ENCODE data around the gene WDTC1.
"Not testable (repeated sequence)": the region's sequence is repeated elsewhere in the genome, so short reads cannot be mapped to it uniquely, and the experiment has no call there.

Gene WDTC1

GRCh38 chr1:27255136-27255535 is 20.7 kb downstream of the WDTC1 start:
- no peak for DNase-seq

GRCh38 chr1:27257155-27257554 is 22.7 kb downstream of the WDTC1 start:
- no peak for DNase-seq

- peak; percentile 14 for DNase-seq
These were observed 24.2 kb downstream of the WDTC1 start for GRCh38 chr1:27258598-27258997.

GRCh38 chr1:27267153-27267552 is 32.7 kb downstream of the WDTC1 start:
- DNase-seq: no peak

- DNase-seq: no peak
These were observed 34.8 kb downstream of the WDTC1 start for GRCh38 chr1:27269276-27269675.

- DNase-seq: no peak
These were observed 39.8 kb downstream of the WDTC1 start for GRCh38 chr1:27274204-27274603.

GRCh38 chr1:27275696-27276095 is 41.3 kb downstream of the WDTC1 start:
- DNase-seq: no peak

- peak; percentile 93 for DNase-seq
These were observed 50.2 kb downstream of the WDTC1 start for GRCh38 chr1:27284425-27285273.

- DNase-seq: no peak
These were observed 50.8 kb downstream of the WDTC1 start for GRCh38 chr1:27285274-27285660.

- DNase-seq: not testable (repeated sequence)
These were observed 51.4 kb downstream of the WDTC1 start for GRCh38 chr1:27285821-27286220.

- DNase-seq: not testable (repeated sequence)
These were observed 54.7 kb downstream of the WDTC1 start for GRCh38 chr1:27289125-27289524.

- DNase-seq: no peak
These were observed 56.1 kb downstream of the WDTC1 start for GRCh38 chr1:27290581-27290980.

- no peak for DNase-seq
These were observed 57.7 kb downstream of the WDTC1 start for GRCh38 chr1:27292106-27292505.

- no peak for DNase-seq
These were observed 59.5 kb downstream of the WDTC1 start for GRCh38 chr1:27293915-27294314.

- DNase-seq: peak; percentile 79
These were observed 62.4 kb downstream of the WDTC1 start for GRCh38 chr1:27296773-27297291.

- DNase-seq: no peak
These were observed 63.5 kb downstream of the WDTC1 start for GRCh38 chr1:27297903-27298302.

- no peak for DNase-seq
These were observed 64.4 kb downstream of the WDTC1 start for GRCh38 chr1:27298632-27299384.

GRCh38 chr1:27299385-27300271 is 65.2 kb downstream of the WDTC1 start:
- DNase-seq: no peak

- DNase-seq: peak; percentile 83
These were observed 66.1 kb downstream of the WDTC1 start for GRCh38 chr1:27300341-27301051.

- DNase-seq: no peak
These were observed 66.6 kb downstream of the WDTC1 start for GRCh38 chr1:27301052-27301422.

- DNase-seq: no peak
These were observed 67.3 kb downstream of the WDTC1 start for GRCh38 chr1:27301582-27302199.

GRCh38 chr1:27302612-27303011 is 68.2 kb downstream of the WDTC1 start:
- DNase-seq: no peak
